AG09319 (cell line): ENCODE data around the gene LYRM4.

Experiments used
- DNase-seq: peaks from one replicate; pipeline ENCODE4 v3.0.0-alpha.2; 2010; ENCODE audit warnings: low read depth; ENCODE audit errors: extremely low read depth
- TF ChIP-seq, protein P1 (sequence below): IDR thresholded peaks from 2 replicates; pipeline ENCODE4 v1.5.1; 2011; ENCODE audit warnings: low read depth, mild to moderate bottlenecking, inconsistent platforms, low read length, moderate library complexity

LYRM4 gene

DNA sequence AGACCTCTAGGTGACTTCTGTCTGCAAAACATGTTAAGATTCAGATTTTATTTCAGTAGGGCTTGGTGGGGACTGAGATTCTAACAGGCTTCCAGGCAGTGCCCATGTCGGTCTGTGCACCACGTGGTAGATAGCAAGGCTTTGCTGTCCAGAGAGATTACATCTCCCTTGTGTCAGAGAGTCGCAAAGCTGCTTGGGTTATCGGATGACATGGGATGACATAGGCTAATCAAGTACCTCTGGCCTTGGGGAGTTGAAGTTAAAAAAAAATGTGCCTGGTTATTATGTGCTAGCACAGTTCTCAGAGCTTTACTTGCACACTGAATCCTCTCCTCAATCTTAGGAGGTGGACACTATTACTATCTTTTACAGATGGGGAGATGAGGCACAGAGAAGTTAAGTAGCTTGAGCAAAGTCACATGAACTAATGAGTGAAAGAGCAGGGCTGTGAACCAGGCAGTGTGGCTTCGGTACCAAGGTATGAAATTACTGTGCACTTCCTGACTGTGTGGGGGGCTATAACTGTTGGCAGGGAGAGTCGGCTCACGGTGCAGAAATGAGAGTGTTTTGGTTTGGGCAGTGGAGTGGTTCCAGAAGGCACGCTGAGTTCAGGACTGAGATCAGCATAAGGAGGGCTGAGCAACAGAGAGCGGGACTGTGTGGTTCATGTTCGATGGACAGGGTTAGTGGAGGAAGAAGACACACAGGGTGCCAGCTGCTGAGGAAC is 41.6 kb upstream of the LYRM4 start:
- TF ChIP-seq, protein P1, sequence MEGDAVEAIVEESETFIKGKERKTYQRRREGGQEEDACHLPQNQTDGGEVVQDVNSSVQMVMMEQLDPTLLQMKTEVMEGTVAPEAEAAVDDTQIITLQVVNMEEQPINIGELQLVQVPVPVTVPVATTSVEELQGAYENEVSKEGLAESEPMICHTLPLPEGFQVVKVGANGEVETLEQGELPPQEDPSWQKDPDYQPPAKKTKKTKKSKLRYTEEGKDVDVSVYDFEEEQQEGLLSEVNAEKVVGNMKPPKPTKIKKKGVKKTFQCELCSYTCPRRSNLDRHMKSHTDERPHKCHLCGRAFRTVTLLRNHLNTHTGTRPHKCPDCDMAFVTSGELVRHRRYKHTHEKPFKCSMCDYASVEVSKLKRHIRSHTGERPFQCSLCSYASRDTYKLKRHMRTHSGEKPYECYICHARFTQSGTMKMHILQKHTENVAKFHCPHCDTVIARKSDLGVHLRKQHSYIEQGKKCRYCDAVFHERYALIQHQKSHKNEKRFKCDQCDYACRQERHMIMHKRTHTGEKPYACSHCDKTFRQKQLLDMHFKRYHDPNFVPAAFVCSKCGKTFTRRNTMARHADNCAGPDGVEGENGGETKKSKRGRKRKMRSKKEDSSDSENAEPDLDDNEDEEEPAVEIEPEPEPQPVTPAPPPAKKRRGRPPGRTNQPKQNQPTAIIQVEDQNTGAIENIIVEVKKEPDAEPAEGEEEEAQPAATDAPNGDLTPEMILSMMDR, result no peak
- DNase-seq, result no peak

DNA sequence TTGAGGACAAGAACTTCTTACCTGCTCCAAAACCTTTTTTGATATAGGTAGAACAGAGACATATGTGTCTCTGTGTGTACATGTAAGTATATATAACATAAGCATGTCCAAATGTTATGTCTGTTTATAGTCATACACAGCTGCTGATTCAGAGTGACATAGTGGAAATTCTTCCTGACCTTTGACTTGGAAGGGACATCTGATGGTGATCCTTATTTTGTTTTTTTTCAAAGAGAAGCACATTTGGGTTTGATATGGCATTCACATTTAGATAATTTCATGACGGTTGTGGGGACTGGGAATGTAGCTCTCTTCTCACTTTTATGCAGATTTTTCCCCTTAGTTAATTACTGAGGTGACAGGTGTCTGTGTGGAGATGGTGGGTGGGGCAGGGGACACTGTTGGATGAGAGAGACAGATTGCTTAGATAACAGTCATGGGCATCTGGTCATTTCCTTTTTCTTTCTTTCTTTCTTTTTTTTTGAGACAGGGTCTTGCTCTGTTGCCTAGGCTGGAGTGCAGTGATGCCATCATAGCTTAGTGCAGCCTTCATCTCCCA is 39.5 kb upstream of the LYRM4 start:
- no peak for DNase-seq
- TF ChIP-seq, protein P1, result no peak

DNA sequence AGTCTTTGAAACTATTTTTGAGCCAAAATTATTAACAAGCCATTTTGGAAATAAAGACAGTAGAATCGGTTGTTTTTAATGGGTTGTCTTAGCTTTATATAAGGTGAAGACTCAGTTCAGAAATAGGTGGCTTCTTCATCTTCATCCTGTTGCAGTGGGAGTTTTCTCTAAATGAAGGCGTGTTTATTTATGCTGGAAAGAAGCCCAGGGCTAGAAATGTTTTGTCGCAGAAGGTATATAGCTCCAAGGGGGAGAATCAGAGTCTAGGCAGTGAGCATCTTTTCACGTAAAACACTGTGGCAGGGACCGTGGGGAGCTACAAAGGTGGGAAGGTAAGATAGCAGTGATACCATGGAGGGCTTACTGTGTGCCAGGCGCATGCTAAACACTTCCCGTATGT is 34.9 kb upstream of the LYRM4 start:
- TF ChIP-seq, protein P1, result no peak
- DNase-seq, result no peak

DNA sequence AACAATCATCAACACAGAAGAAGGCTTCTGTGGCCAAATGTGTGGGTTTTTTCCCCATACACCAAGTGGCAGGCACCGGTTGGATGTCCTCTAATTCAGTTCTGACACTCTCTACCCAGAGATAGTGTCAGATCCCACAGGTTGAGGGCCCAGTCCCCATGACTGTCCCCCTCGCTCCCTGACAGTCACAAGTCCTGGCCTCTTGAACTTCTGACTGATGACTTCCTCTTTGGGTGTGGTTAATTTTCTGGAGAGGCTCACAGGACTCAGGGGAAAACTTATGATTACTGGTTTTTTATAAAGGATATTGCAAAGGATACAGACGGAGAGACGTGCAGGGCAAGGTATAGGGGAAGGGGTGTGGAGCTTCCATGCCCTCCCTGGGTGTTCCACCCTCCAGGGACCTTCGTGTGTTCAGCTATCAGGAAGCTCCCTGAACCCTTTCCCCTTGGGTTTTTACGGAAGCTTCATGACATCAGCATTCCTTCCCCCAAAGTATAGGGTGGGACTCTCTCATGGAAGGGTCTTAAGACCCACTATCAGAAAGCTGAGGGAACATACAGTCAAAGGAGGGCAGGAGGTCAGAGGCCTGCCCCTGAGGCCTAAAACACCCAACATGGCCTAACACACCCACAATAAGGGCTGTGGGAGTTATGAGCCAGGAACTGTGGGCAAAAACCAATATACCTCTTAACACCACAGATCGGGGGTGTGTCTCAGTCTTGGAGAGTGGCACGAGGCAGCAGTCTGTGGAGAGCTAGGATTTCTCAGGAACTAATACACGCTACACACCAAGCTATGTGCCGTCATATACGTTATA is 33.9 kb upstream of the LYRM4 start:
- TF ChIP-seq, protein P1, result no peak
- no peak for DNase-seq

DNA sequence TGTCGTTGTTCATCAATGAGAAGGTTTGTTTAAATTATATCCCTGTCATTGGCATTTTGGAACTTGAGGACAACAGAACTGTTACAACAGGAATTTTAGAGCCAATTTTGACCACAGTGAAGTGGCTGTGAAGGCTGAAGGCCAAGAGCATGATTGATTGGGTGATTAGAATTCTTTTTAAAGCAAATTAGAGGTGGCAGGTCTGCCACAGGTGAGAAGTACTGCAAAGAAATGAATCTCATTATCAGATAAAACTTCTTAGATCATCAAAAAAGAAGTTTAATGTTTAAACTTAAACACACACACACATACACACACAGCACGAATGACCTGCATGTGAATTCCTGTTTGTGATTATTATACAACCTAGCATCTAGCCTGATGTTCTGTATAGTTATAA is 32.9 kb upstream of the LYRM4 start:
- TF ChIP-seq, protein P1, result no peak
- no peak for DNase-seq

DNA sequence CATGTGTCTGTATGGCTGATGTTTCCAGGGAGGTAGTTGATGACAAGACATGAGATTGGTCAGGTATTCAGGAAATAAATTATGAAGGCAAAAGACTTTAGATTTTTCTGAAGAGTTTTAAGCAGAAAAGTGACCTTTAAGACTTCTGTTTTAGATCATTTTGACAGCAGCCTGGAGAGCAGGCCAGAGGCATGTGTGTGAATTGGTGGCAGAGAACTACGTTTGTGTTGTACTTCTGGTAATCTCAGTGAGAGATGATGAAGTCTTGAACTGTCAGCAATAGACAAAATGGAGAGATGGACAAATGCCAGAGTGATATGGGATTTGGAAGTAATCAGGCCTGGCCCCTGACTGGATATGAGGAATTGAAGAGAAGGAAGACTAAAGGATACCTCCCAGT is 31.4 kb upstream of the LYRM4 start:
- TF ChIP-seq, protein P1, result no peak
- DNase-seq, result no peak

DNA sequence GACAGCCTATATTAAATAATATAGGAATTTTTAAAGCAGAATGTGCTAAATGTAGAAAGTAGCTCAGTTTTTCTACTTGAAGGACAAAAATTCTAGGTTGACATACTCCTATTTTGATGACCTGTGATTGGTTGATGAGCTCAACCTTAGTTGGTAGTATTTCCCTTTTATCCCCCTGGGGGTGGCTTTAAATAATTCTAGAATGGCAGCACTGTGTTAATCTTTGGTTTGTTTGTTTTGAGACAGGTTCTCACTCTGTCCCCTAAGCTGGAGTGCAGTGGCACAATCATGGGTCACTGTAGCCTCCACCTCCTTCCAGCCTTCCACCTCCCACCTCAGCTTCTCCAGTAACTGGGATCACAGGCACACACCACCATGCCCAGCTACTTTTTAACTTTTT is 29.8 kb upstream of the LYRM4 start:
- DNase-seq, result no peak
- TF ChIP-seq, protein P1, result no peak
